A673 (cell line): Measurements from ENCODE around the gene CDK19.

Source experiments
- EZH2 ChIP-seq: fragments of 200-600 bp; sonication (generic); IDR thresholded peaks from 2 replicates; pipeline ENCODE4 v1.6.1; 2017; ENCODE audit warnings: borderline replicate concordance, low read depth, mild to moderate bottlenecking, mixed read lengths, antibody characterized with exemption, low read length; ENCODE audit not compliant: poor library complexity, severe bottlenecking
- TF ChIP-seq, protein P1 (sequence below): fragments of 300-800, 200-600 bp; sonication (generic); conservative IDR thresholded peaks from 2 replicates; pipeline ENCODE4 v1.5.1; 2017; ENCODE audit warnings: low read depth, mild to moderate bottlenecking, antibody characterized with exemption, low read length, moderate library complexity, mixed read lengths

DNA sequence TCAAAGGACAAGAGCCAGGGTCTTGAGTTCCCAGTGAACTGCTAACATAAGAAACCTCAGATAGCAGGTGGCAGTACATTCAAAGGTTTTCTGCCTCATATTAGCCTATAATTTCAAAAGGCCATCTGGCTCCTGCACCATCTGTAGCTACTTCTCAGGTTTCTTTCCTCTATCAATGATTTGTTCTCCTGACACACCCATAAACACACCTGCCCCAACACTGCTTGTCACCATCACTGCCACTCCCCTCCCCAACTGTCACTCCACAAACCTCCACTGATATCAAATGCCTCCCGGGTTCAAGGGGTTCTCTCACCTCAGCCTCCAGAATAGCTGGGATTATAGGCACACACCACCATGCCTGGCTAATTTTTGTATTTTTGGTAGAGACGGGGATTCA is 186.1 kb downstream of the CDK19 start:
- TF ChIP-seq, protein P1, sequence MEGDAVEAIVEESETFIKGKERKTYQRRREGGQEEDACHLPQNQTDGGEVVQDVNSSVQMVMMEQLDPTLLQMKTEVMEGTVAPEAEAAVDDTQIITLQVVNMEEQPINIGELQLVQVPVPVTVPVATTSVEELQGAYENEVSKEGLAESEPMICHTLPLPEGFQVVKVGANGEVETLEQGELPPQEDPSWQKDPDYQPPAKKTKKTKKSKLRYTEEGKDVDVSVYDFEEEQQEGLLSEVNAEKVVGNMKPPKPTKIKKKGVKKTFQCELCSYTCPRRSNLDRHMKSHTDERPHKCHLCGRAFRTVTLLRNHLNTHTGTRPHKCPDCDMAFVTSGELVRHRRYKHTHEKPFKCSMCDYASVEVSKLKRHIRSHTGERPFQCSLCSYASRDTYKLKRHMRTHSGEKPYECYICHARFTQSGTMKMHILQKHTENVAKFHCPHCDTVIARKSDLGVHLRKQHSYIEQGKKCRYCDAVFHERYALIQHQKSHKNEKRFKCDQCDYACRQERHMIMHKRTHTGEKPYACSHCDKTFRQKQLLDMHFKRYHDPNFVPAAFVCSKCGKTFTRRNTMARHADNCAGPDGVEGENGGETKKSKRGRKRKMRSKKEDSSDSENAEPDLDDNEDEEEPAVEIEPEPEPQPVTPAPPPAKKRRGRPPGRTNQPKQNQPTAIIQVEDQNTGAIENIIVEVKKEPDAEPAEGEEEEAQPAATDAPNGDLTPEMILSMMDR = no peak
- no peak for TF ChIP-seq EZH2
